DMS 273 (cell line): ENCODE results near the gene RECK.
A peak's percentile ranks its signal among the peaks of the same experiment; 100 is the strongest.
"Not testable (repeated sequence)": the region's sequence is repeated elsewhere in the genome, so short reads cannot be mapped to it uniquely, and the experiment has no call there.

ENCODE experiments used
- DNase-seq: peaks from one replicate; lab custom pipeline; 2025; ENCODE audit not compliant: unreplicated experiment; lab: John Stamatoyannopoulos, UW

Gene RECK

DNA sequence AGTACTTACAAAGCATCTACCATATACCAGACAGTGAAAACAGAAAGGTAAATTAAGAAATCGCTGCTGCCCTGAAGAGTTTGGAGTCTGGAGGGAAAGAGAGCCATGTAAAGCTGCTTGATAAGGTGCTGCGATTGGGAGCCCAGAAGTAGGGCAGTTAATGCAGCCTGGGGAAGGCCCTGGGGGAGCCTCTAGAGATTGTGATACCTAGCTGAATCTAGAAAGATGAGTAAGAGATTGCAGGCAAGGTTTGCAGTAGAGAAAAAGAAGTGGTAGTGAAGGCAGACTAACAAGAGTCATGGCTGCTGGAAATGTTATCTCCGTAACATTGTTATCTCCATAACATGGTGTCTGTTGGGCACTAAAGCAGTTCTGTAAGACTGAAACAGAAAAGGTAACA, 75.8 kb downstream of the RECK start:
- DNase-seq, result no peak

GRCh38 chr9:36113999-36114398, 77.3 kb downstream of the RECK start:
- DNase-seq, result no peak

- DNase-seq, result no peak
Measured at GRCh38 chr9:36116593-36116992, 79.9 kb downstream of the RECK start.

DNA sequence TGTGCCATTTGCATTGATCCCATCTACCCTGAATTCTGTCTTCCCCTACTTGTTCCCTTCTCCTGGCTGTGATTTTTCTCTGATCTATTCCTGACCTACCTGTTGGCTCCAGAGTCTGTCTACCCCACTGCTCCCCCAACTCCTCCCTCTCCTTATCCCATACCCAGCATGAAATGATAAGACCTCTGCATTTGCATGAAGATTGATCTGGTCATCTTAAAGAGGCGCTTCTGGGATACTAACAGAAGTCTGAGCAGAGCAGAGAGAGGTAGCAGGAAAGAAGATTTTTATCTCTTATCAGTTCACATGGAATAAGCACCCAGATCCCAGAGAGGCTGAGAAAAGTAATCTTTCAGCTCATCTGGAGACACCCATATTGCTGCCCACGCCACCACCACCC, 81.5 kb downstream of the RECK start:
- DNase-seq, result no peak

DNA sequence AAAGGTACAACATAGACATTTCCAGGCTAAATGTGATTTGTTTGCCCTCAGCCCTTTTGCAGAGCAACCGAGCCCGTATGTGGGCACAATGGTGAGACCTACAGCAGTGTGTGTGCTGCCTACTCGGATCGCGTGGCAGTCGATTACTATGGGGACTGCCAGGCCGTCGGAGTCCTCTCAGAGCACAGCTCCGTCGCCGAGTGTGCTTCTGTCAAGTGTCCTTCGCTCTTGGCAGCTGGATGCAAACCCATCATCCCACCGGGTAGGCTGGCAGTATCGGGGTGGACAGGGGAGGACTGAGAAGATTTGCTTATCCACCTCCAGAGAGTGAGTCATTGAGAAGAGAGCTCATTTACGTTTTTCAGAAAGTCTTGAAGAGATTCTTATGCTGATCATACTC, 82.0 kb downstream of the RECK start:
- no peak for DNase-seq

GRCh38 chr9:36119476-36119875, 82.8 kb downstream of the RECK start:
- no peak for DNase-seq

DNA sequence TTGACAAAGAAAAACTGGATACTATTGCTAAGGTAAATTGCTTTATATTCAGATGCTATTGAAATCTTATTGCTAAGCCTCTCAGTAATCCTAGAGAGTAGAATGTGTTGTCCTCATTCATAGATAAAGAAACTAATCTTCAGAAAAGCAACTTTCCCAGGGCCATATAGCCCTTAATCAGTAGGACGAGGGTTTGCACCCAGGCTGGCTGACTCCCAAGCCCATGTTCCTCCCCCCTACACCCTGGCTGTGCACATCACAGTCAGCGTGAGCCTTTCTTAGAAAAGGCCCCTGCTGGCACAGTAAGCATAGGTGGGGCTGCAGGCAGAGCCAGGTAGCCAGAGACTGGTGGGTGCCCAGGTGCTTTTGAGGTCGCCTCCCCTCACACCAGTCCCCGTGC, 84.0 kb downstream of the RECK start:
- DNase-seq, result no peak

DNA sequence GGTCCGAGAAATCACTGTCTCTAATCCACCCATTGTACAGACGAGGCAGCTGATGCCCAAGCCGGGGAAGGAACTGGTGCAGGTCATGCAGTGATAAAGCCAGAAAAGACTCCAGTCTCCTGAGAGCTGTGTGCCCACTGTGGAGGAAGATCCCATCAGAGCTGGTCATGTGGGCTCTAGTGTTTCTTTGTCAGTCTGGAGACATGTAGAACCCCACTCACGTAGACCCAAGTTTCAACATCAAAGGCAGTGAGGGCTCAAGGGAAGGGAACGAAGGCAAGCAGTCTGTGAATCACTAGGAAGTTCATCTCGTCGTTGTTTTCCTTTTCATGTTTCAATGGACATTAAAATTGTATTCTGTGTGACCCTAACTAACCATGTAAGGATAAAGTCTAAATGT, 85.3 kb downstream of the RECK start:
- DNase-seq, result no peak

- DNase-seq, result no peak
Measured at GRCh38 chr9:36123515-36123914, 86.8 kb downstream of the RECK start.

DNA sequence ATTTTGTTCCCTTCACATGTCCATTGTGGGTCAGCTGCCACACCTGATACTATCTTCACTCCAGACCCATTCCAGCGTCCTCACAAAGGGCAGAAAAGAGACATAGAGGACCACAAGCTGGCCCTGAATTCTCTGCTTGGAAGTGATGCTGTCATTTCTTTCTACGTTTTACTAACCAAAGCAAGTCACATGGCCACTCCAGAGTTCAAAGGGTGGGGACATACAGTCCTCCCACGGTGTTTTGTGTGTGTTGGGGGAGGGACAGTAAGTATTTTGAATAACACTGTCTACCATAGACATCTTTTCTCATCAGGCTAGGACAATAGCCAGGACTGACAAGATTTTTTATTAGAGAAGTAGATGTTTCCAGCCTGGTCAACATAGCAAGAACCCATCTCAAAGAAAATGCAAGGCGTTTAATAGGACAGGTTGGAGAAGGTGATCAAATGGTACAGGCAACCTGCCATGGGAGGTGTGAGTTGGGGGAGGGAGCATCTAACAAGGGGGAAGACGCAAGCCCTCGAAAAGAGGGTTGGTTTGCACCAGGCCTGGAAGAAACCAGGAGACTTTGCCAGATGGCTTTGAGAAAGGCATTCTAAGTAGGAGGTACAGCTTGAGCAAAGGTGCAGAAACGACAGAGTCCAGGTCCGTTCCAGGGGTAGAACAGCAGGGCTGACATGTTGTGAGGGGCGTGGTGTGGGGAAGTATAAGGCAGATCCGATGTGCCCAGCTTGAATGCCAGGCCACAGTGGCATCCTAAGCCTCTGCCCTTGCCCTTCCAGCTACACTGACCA, 88.5 kb downstream of the RECK start:
- DNase-seq, result no peak

- no peak for DNase-seq
Measured at GRCh38 chr9:36126016-36126730, 89.5 kb downstream of the RECK start.

DNA sequence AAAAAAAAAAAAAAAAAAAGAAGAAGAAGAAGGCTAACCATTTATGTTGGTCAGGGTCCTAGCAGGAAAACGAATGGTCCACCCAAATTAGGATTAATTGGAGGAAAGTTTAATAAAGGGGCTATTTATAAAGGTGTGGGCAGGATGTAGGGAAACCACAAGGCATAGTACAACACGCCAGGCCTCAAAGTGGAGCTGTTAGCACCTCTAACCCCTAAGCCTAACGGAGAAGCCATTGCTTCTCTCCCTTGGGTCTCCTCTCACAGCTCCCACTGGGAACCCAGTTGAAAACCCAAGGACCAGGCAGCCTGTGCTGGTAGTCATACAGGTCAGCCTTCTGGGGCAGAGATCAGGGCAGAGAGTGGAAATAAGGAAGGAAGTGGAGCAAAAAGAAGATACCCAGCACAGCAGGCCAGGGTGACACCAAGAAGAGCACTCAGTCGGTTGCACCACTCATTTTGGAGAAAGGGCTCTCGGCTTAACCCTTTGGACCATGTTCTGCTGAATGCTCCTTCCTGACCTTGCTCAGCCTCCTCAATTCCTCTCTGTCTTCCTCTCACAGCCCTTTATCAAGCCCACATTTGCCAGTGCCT, 91.0 kb downstream of the RECK start:
- no peak for DNase-seq

DNA sequence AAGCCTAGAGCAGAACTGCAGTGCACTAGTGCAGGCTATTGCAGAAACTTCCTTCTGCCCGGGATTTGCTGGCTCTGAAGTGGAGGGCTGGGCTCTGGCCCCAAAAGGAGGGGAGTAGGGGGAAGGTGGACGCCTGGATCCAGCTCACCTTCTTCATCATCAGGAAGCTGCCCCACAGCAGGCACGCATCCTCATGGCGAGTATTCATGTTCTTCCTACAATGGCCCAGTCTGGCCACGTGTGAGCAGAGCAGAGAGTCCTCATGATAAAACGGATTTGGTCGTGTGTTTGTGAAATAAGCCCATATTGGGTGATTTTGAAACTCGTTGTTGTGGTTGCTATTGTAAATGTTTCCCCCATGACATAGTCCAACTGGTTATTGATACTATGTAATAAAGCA, 91.6 kb downstream of the RECK start:
- DNase-seq, result no peak

GRCh38 chr9:36129139-36129538, 92.4 kb downstream of the RECK start:
- DNase-seq, result no peak

GRCh38 chr9:36131666-36132065, 95.0 kb downstream of the RECK start:
- DNase-seq, result not testable (repeated sequence)

GRCh38 chr9:36132086-36132485, 95.4 kb downstream of the RECK start:
- DNase-seq, result no peak

DNA sequence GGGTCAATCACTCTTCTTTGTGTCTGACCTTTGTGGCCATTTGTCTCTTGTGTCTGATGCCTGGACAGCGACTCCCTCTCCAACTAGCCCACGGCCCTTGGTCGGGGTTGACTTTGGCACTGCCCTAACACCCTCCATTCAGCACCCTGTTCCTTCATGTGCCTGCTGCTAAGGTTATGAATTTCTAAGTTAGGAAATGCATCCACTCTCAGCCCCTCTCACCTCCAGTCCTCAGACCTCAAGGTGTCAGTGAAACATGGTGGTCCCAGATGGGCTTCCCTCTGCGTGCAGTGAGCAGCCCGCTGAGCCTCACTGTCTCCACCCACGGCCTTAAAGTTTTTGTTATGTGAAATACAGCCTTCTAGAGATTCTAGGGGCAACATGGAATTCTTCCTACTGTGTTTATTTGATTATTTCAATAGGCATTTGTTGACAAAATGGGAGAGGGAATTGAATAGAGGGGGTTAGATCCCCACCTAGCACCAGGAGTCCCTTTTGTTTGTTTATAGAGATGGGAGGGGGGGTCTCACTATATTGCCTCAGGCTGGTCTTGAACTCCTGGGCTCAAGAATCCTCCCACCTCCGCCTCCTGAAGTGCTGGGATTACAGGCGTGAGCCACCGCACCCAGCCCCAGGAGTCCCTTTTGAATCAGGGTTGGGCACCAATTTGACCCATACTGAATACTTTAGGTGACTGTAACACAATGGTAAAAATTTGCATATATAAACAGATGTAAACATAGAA, 98.2 kb downstream of the RECK start:
- DNase-seq, result no peak

GRCh38 chr9:36135741-36136271, 99.1 kb downstream of the RECK start:
- DNase-seq, result no peak

DNA sequence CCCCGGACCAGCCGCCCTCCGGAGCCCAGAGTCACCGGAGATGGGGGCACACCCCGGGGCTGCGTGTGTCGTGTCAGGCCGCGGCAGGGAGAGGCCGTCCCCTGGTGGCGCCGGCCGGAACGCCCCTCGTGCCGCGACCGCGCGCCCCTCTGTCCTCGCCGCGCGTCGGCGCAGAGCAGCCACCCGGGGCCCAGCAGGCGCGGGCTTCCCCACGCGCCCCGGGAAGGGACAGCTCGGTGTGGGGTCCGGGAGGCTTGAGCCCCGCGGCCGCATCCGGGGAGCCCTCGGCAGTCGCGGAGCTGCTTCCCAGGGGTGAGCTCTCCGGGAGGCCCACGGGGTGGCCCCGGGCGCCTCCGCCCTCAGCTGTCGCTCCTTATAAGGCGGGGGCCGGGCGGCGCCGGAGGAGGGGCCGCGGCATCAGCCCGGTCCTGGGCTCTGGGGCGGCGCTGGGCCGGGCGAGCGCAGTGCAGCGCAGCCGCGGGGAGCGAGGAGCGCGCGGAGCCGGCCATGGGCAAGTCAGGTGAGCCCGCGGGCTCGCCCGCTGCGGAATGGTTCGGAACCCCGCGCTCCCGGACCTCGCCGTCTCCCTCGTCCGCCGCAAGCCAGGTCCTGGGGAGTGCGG, 99.7 kb downstream of the RECK start, which contains the start of gene GLIPR2:
Gene GLIPR2 (plus strand): TSS at position 462 of the 622 bp plus-strand sequence. CDS start 46 bp downstream, at position 508.
- DNase-seq, result peak; percentile 87

- peak; percentile 64 for DNase-seq
Measured at GRCh38 chr9:36136894-36137391, 100.2 kb downstream of the RECK start.
